Body of pancreas (tissue), 4 donors: ENCODE data around the gene ZNF624.
A peak's percentile ranks its signal among the peaks of the same experiment; 100 is the strongest.

Source experiments
- POLR2A ChIP-seq, 3 donors: fragments of 450-650 bp; IDR thresholded peaks; one replicate each; pipeline ENCODE4 v1.6.1; 2016; ENCODE audit warnings: antibody characterized with exemption in 3 of 3, mild to moderate bottlenecking in 2 of 3
- TF ChIP-seq, protein P1 (sequence below), 7 experiments: fragments of 450-650 bp in 4 of 7; fragments of 200-600 bp in 3 of 7; sonication (generic) in 3 of 7; IDR thresholded peaks; one replicate each; pipeline ENCODE4 v1.5.1; 2016 to 2019; ENCODE audit warnings: antibody characterized with exemption in 7 of 7

GRCh38 chr17:16689731-16690281 is 36.2 kb upstream of the ZNF624 start, which contains the start of gene CCDC144A:
- peak in 1 of 3 donors; percentile 42 for TF ChIP-seq POLR2A (IDR thresholded peaks at IDR 0.05)
- TF ChIP-seq, protein P1, sequence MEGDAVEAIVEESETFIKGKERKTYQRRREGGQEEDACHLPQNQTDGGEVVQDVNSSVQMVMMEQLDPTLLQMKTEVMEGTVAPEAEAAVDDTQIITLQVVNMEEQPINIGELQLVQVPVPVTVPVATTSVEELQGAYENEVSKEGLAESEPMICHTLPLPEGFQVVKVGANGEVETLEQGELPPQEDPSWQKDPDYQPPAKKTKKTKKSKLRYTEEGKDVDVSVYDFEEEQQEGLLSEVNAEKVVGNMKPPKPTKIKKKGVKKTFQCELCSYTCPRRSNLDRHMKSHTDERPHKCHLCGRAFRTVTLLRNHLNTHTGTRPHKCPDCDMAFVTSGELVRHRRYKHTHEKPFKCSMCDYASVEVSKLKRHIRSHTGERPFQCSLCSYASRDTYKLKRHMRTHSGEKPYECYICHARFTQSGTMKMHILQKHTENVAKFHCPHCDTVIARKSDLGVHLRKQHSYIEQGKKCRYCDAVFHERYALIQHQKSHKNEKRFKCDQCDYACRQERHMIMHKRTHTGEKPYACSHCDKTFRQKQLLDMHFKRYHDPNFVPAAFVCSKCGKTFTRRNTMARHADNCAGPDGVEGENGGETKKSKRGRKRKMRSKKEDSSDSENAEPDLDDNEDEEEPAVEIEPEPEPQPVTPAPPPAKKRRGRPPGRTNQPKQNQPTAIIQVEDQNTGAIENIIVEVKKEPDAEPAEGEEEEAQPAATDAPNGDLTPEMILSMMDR (IDR thresholded peaks at IDR 0.05) = peak; percentile 27 to 97 (median 69)
